Natural killer cell (primary cell): ENCODE data around the gene KCNH4. TPM values are rescaled to one million over a fixed set of nuclear protein-coding genes. Genes with fewer than 3 reads are reported as not detected.

Experiments
- ATAC-seq, 3 donors: fragments of 150-1000 bp in 2 of 3; fragments of 200-7000 bp in 1 of 3; cut with Tn5 transposase; 1 replicate in 1 of 3; 2 replicates in 2 of 3; pipeline ENCODE4 v1.10.0; 2021; ENCODE audit warnings: mild to moderate bottlenecking in 2 of 3, moderate library complexity in 2 of 3
- DNase-seq, 2 donors: peaks; one replicate each; pipeline versions ENCODE4 v3.0.0 to v3.0.0-alpha.2; 2013 to 2021; ENCODE audit warnings: mixed read lengths in 1 of 2
- H3K27ac ChIP-seq: one replicate; pipeline ENCODE4 v1.5.1; 2013; ENCODE audit warnings: mild to moderate bottlenecking, low read length
- H3K27me3 ChIP-seq: one replicate; pipeline ENCODE4 v1.6.1; 2013; ENCODE audit warnings: low read length; ENCODE audit not compliant: control insufficient read depth, insufficient read depth
- H3K36me3 ChIP-seq: one replicate; pipeline ENCODE4 v1.6.1; 2013; ENCODE audit warnings: low read length; ENCODE audit not compliant: control insufficient read depth, insufficient read depth
- H3K4me1 ChIP-seq: one replicate; pipeline ENCODE4 v1.6.1; 2013; ENCODE audit warnings: low read length; ENCODE audit not compliant: control insufficient read depth, insufficient read depth
- H3K4me3 ChIP-seq: one replicate; pipeline ENCODE4 v1.5.1; 2013; ENCODE audit warnings: low read length
- H3K9me3 ChIP-seq: one replicate; pipeline ENCODE4 v1.6.1; 2013; ENCODE audit warnings: low read length; ENCODE audit not compliant: control insufficient read depth, insufficient read depth
- H3K27ac Mint-ChIP-seq, 2 donors: one replicate each; pipeline ENCODE4 v1.8.0; 2022; ENCODE audit warnings: mild to moderate bottlenecking in 2 of 2, mixed read lengths in 2 of 2, moderate library complexity in 1 of 2
- H3K27me3 Mint-ChIP-seq, 2 donors: one replicate each; pipeline ENCODE4 v1.8.0; 2022; ENCODE audit warnings: low read depth in 2 of 2, mixed read lengths in 2 of 2
- H3K36me3 Mint-ChIP-seq: one replicate; pipeline ENCODE4 v1.8.0; 2022; ENCODE audit warnings: mixed read lengths
- H3K4me1 Mint-ChIP-seq, 2 donors: one replicate each; pipeline ENCODE4 v1.8.0; 2022; ENCODE audit warnings: mixed read lengths in 2 of 2
- H3K4me3 Mint-ChIP-seq: one replicate; pipeline ENCODE4 v1.8.0; 2022; ENCODE audit warnings: mild to moderate bottlenecking, moderate library complexity, mixed read lengths
- H3K9me3 Mint-ChIP-seq, 2 donors: one replicate each; pipeline ENCODE4 v1.8.0; 2022; ENCODE audit warnings: mixed read lengths in 2 of 2
- CTCF ChIP-seq: fragments of 200-600 bp; IDR thresholded peaks from one replicate; pipeline ENCODE4 v1.8.0; 2022; ENCODE audit warnings: antibody characterized with exemption
- WGBS: methylation state at CpG from one replicate; pipeline ENCODE4 v1.1.7; 2013; ENCODE audit warnings: missing lambda C conversion rate; ENCODE audit not compliant: insufficient coverage; 5-methylcytosine and 5-hydroxymethylcytosine counted together
- intact Hi-C: fragments of 100-400 bp; cut with micrococcal nuclease; formaldehyde crosslinking; loops from one replicate; pipeline ENCODE4 v1.14.2; 2022
- total RNA-seq, 4 donors: library from RNA; stranded (reverse); fragments of 120-200 nt in 1 of 4; gene quantifications; one replicate each; pipeline versions ENCODE4 v1.2.3 to v1.2.4, GENCODE V29; 2013 to 2022

KCNH4 gene
- total RNA-seq, 3 donors from 2014 or later (not counting 1 experiment from before 2014, with no cell fraction given) = 0.12 to 0.27 (median 0.20) TPM

- Mint-ChIP-seq H3K9me3 (no peaks in the 10 kb centered on the region), H3K36me3 (no peaks in the 10 kb centered on the region), H3K4me1 (peaks cover 48 to 65% of the 10 kb centered on the region in 2 donors), H3K27me3 (no peaks in the 10 kb centered on the region), H3K27ac (peak overlapping the region; percentile 81 to 89), H3K4me3 (no peak overlapping the region)
- Histone ChIP-seq H3K27ac (peak overlapping the region; percentile 2), H3K9me3 (no peaks in the 10 kb centered on the region), H3K4me3 (no peak overlapping the region), H3K36me3 (peaks cover 34% of the 10 kb centered on the region), H3K27me3 (no peaks in the 10 kb centered on the region), H3K4me1 (peaks cover 38% of the 10 kb centered on the region)
- intact Hi-C loops = no loop called here
- WGBS = 31% methylated on average over 4 of the region's 4 CpGs
- peak in 1 of 2 donors; percentile 68 for DNase-seq
- no peak for TF ChIP-seq CTCF
- peak; percentile 26 to 39 (median 27) for ATAC-seq
These were observed 47.4 kb downstream of the KCNH4 start for GRCh38 chr17:42133461-42134041.

GRCh38 chr17:42132941-42133340, 48.0 kb downstream of the KCNH4 start:
- Mint-ChIP-seq H3K4me3 (peak overlapping the region; percentile 14), H3K9me3 (no peaks in the 10 kb centered on the region), H3K36me3 (no peaks in the 10 kb centered on the region), H3K27me3 (no peaks in the 10 kb centered on the region), H3K27ac (peak overlapping the region; percentile 81 to 89), H3K4me1 (peaks cover 48 to 62% of the 10 kb centered on the region in 2 donors)
- intact Hi-C loops = no loop called here
- H3K27me3 ChIP-seq = no peaks in the 10 kb centered on the region
- H3K36me3 ChIP-seq = peaks cover 40% of the 10 kb centered on the region
- WGBS = 8% methylated on average over 3 of the region's 3 CpGs
- peaks cover 38% of the 10 kb centered on the region for H3K4me1 ChIP-seq
- no peak overlapping the region for H3K4me3 ChIP-seq
- peak overlapping the region; percentile 2 for H3K27ac ChIP-seq
- no peaks in the 10 kb centered on the region for H3K9me3 ChIP-seq
- DNase-seq (peak in 1 of 2 donors; percentile 28), ATAC-seq (peak; percentile 53 to 79 (median 73))
- no peak for TF ChIP-seq CTCF

- no peaks in the 10 kb centered on the region for H3K27me3 ChIP-seq
- intact Hi-C loops = no loop called here
- DNase-seq (no peak), ATAC-seq (no peak)
- Mint-ChIP-seq H3K9me3 (no peaks in the 10 kb centered on the region), H3K4me1 (peaks cover 48 to 56% of the 10 kb centered on the region in 2 donors), H3K4me3 (no peak overlapping the region), H3K27me3 (no peaks in the 10 kb centered on the region), H3K27ac (no peak overlapping the region), H3K36me3 (peaks cover 6% of the 10 kb centered on the region)
- 35% methylated on average over 4 of the region's 4 CpGs for WGBS
- H3K36me3 ChIP-seq = peaks cover 50% of the 10 kb centered on the region
- no peaks in the 10 kb centered on the region for H3K9me3 ChIP-seq
- no peak overlapping the region for H3K27ac ChIP-seq
- no peak overlapping the region for H3K4me3 ChIP-seq
- peaks cover 38% of the 10 kb centered on the region for H3K4me1 ChIP-seq
- TF ChIP-seq CTCF = no peak
These were observed 48.9 kb downstream of the KCNH4 start for GRCh38 chr17:42131981-42132432.

GRCh38 chr17:42131232-42131631, 49.7 kb downstream of the KCNH4 start:
- H3K4me3 Mint-ChIP-seq = no peak overlapping the region
- H3K27ac Mint-ChIP-seq = peak overlapping the region in 1 of 2 donors; percentile 44
- Histone ChIP-seq H3K36me3 (peaks cover 55% of the 10 kb centered on the region), H3K27me3 (no peaks in the 10 kb centered on the region), H3K4me1 (peaks cover 37% of the 10 kb centered on the region), H3K27ac (no peak overlapping the region), H3K9me3 (no peaks in the 10 kb centered on the region), H3K4me3 (no peak overlapping the region)
- no peak for TF ChIP-seq CTCF
- ATAC-seq (no peak), DNase-seq (no peak)
- 99% methylated on average over 4 of the region's 4 CpGs for WGBS
- H3K27me3 Mint-ChIP-seq = no peaks in the 10 kb centered on the region
- H3K9me3 Mint-ChIP-seq = no peaks in the 10 kb centered on the region
- peaks cover 44 to 53% of the 10 kb centered on the region in 2 donors for H3K4me1 Mint-ChIP-seq
- intact Hi-C loops = no loop called here
- H3K36me3 Mint-ChIP-seq = peaks cover 7% of the 10 kb centered on the region
